MM.1S (cell line): Measurements from ENCODE around the gene BMP7.

Experiments
- DNase-seq: peaks from one replicate; pipeline ENCODE4 v3.0.0-alpha.2; 2015
- H2AFZ ChIP-seq: fragments of 300-600 bp; sonication (generic); 2 replicates; pipeline ENCODE4 v1.6.0; 2016; ENCODE audit warnings: antibody characterized with exemption, low read length
- H3F3A ChIP-seq: fragments of 300-600 bp; sonication (generic); 2 replicates; pipeline ENCODE4 v1.6.1; 2016; ENCODE audit warnings: mild to moderate bottlenecking, antibody characterized with exemption, low read length, moderate library complexity, mixed read lengths; ENCODE audit not compliant: insufficient read depth
- H3K27ac ChIP-seq: fragments of 300-600 bp; sonication (generic); 2 replicates; pipeline ENCODE4 v1.5.1; 2016; ENCODE audit warnings: mild to moderate bottlenecking, low read length
- H3K27me3 ChIP-seq: fragments of 300-600 bp; sonication (generic); replicated peaks from 2 replicates; pipeline ENCODE4 v1.6.0; 2016; ENCODE audit warnings: low read length; ENCODE audit not compliant: insufficient read depth
- H3K36me3 ChIP-seq: fragments of 300-600 bp; sonication (generic); replicated peaks from 2 replicates; pipeline ENCODE4 v1.6.1; 2016; ENCODE audit warnings: mild to moderate bottlenecking, low read length, mixed read lengths; ENCODE audit not compliant: insufficient read depth
- H3K4me1 ChIP-seq: fragments of 300-600 bp; sonication (generic); 2 replicates; pipeline ENCODE4 v1.6.1; 2016; ENCODE audit warnings: low read length, mixed read lengths
- H3K4me2 ChIP-seq: fragments of 300-600 bp; sonication (generic); 2 replicates; pipeline ENCODE4 v1.6.0; 2016; ENCODE audit warnings: low read depth, low read length
- H3K4me3 ChIP-seq: fragments of 300-600 bp; sonication (generic); 2 replicates; pipeline ENCODE4 v1.5.1; 2016; ENCODE audit warnings: low read length, mixed read lengths
- H3K79me2 ChIP-seq: fragments of 300-600 bp; sonication (generic); 2 replicates; pipeline ENCODE4 v1.6.1; 2016; ENCODE audit warnings: mixed run types, low read length, mixed read lengths
- H3K9ac ChIP-seq: fragments of 300-600 bp; sonication (generic); 2 replicates; pipeline ENCODE4 v1.6.1; 2016; ENCODE audit warnings: low read length, mixed read lengths
- H3K9me2 ChIP-seq: fragments of 300-600 bp; sonication (generic); replicated peaks from 2 replicates; pipeline ENCODE4 v1.6.1; 2016; ENCODE audit warnings: mild to moderate bottlenecking, low read length, mixed read lengths; ENCODE audit not compliant: insufficient read depth
- H3K9me3 ChIP-seq: fragments of 300-600 bp; sonication (generic); replicated peaks from 2 replicates; pipeline ENCODE4 v1.6.1; 2016; ENCODE audit warnings: mild to moderate bottlenecking, low read length, mixed read lengths; ENCODE audit not compliant: insufficient read depth
- H4K20me1 ChIP-seq: fragments of 300-600 bp; sonication (generic); 2 replicates; pipeline ENCODE4 v1.6.1; 2016; ENCODE audit warnings: mild to moderate bottlenecking, low read length, moderate library complexity, mixed read lengths; ENCODE audit not compliant: insufficient read depth
- EZH2 ChIP-seq: fragments of 300-600 bp; sonication (generic); optimal IDR thresholded peaks from 2 replicates; pipeline ENCODE3; 2017; ENCODE audit warnings: low read depth, mild to moderate bottlenecking, antibody characterized with exemption, low read length, mixed read lengths
- EZH2phosphoT487 ChIP-seq: fragments of 300-600 bp; sonication (generic); IDR thresholded peaks from 2 replicates; pipeline ENCODE4 v1.6.1; 2018; ENCODE audit warnings: antibody characterized with exemption, low read length
- TF ChIP-seq, protein P1 (sequence below): fragments of 300-600 bp; sonication (generic); IDR thresholded peaks from 2 replicates; pipeline ENCODE4 v1.5.1; 2016; ENCODE audit warnings: antibody characterized with exemption, low read length, mixed read lengths

The BMP7 gene

DNA sequence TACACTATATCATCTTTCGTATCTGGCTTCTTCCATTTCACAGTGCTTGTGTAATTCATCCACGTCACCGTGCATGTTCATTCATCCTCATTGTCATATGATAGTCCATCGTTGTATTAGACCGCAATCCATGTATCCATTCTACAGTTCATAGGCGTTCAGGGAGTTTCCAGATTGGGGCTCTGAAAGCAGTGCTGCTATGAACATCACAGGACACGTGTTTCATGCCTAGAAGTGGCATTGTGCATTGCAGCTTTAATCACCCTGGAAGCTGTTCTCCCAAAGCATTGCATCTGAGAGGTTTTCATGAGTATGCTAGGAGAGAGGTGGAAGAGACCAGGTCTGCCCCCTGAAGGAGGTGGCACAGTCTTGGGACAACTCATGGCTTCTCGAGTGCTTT lies 35.3 kb downstream of the BMP7 start:
- no peak overlapping the region for H3K4me3 ChIP-seq
- H3K9me3 ChIP-seq: no peaks in the 10 kb centered on the region
- H3K9ac ChIP-seq: no peak overlapping the region
- no peaks in the 10 kb centered on the region for H3K79me2 ChIP-seq
- TF ChIP-seq EZH2 (no peak), EZH2phosphoT487 (no peak)
- TF ChIP-seq, protein P1, sequence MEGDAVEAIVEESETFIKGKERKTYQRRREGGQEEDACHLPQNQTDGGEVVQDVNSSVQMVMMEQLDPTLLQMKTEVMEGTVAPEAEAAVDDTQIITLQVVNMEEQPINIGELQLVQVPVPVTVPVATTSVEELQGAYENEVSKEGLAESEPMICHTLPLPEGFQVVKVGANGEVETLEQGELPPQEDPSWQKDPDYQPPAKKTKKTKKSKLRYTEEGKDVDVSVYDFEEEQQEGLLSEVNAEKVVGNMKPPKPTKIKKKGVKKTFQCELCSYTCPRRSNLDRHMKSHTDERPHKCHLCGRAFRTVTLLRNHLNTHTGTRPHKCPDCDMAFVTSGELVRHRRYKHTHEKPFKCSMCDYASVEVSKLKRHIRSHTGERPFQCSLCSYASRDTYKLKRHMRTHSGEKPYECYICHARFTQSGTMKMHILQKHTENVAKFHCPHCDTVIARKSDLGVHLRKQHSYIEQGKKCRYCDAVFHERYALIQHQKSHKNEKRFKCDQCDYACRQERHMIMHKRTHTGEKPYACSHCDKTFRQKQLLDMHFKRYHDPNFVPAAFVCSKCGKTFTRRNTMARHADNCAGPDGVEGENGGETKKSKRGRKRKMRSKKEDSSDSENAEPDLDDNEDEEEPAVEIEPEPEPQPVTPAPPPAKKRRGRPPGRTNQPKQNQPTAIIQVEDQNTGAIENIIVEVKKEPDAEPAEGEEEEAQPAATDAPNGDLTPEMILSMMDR: no peak
- no peaks in the 10 kb centered on the region for H3F3A ChIP-seq
- no peak overlapping the region for H3K4me2 ChIP-seq
- peaks cover 38% of the 10 kb centered on the region for H3K27me3 ChIP-seq
- no peaks in the 10 kb centered on the region for H3K4me1 ChIP-seq
- H2AFZ ChIP-seq: no peak overlapping the region
- H3K27ac ChIP-seq: no peak overlapping the region
- H4K20me1 ChIP-seq: no peaks in the 10 kb centered on the region
- no peak for DNase-seq
- H3K36me3 ChIP-seq: no peaks in the 10 kb centered on the region
- no peaks in the 10 kb centered on the region for H3K9me2 ChIP-seq

DNA sequence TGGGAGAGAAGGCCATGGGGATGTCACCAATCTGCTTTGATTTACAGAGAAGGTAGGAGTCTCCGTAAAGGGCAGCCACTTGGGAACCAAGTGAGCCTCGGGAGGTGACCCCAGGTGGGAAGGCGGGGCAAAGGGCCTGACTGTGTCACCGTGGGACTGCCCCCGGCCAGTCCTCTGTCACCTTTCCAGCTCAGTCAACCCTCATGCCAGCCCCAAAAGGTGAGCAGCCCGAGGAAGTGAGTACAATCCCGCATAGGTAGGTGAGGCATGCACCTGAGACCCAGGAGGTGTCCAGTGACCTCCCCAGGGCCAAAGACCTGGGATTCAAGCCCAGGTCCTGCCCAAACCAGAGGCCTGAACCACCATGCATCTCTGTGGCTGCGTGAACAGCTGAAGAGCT lies 36.2 kb downstream of the BMP7 start:
- no peaks in the 10 kb centered on the region for H3K4me1 ChIP-seq
- no peaks in the 10 kb centered on the region for H3K9me3 ChIP-seq
- no peaks in the 10 kb centered on the region for H3K9me2 ChIP-seq

GRCh38 chr20:57229490-57229889 lies 37.0 kb downstream of the BMP7 start:
- Histone ChIP-seq H3K9me2 (no peaks in the 10 kb centered on the region), H3K4me3 (no peak overlapping the region), H3F3A (no peaks in the 10 kb centered on the region), H4K20me1 (no peaks in the 10 kb centered on the region), H3K9me3 (no peaks in the 10 kb centered on the region), H3K9ac (no peak overlapping the region), H3K36me3 (no peaks in the 10 kb centered on the region), H3K27ac (no peak overlapping the region), H3K27me3 (peaks cover 28% of the 10 kb centered on the region), H2AFZ (no peak overlapping the region), H3K4me1 (no peaks in the 10 kb centered on the region), H3K79me2 (no peaks in the 10 kb centered on the region), H3K4me2 (no peak overlapping the region)
- no peak for DNase-seq
- TF ChIP-seq EZH2 (no peak), EZH2phosphoT487 (no peak)

More for the DNA sequence above, 36.2 kb downstream of the BMP7 start:
- Histone ChIP-seq H3K4me3 (no peak overlapping the region), H3K27me3 (peaks cover 29% of the 10 kb centered on the region), H2AFZ (no peak overlapping the region), H3K27ac (no peak overlapping the region), H3K4me2 (no peak overlapping the region), H3K9ac (no peak overlapping the region), H4K20me1 (no peaks in the 10 kb centered on the region), H3K36me3 (no peaks in the 10 kb centered on the region), H3K79me2 (no peaks in the 10 kb centered on the region), H3F3A (no peaks in the 10 kb centered on the region)
- no peak for DNase-seq
- TF ChIP-seq EZH2 (no peak), EZH2phosphoT487 (no peak)
- TF ChIP-seq, protein P1: no peak

DNA sequence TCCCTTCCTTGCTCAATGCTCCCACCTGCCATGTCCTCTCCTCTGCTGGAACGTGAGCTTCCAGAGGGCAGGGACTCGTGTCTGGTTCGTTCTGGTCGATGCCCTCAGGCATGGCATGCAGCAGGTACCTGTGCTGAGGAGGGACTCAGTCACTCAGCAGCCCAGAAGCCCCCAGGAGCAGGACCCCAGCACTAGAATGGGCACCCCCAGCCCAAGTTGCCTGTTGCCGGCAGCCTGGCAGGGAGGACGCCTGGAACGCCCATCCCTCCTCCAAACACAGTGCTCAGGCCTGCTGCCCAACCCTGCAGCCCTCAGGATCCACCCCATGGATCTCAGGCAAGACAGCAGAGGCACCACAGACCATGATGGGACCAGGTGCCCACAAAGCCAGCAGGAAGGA lies 40.6 kb downstream of the BMP7 start:
- H3K9me2 ChIP-seq: no peaks in the 10 kb centered on the region
- DNase-seq: no peak
- H3K4me2 ChIP-seq: no peak overlapping the region
- no peak overlapping the region for H3K4me3 ChIP-seq
- H3F3A ChIP-seq: no peaks in the 10 kb centered on the region
- no peaks in the 10 kb centered on the region for H3K79me2 ChIP-seq
- H3K27me3 ChIP-seq: peaks cover 29% of the 10 kb centered on the region
- H4K20me1 ChIP-seq: no peaks in the 10 kb centered on the region
- TF ChIP-seq EZH2phosphoT487: no peak
- TF ChIP-seq, protein P1: no peak
- no peaks in the 10 kb centered on the region for H3K36me3 ChIP-seq
- H3K9ac ChIP-seq: no peak overlapping the region
- no peaks in the 10 kb centered on the region for H3K4me1 ChIP-seq
- H2AFZ ChIP-seq: no peak overlapping the region
- no peaks in the 10 kb centered on the region for H3K9me3 ChIP-seq
- no peak overlapping the region for H3K27ac ChIP-seq
